ENCODE measurements around the gene NRF1. TPM values are rescaled to one million over a fixed set of nuclear protein-coding genes. Genes with fewer than 3 reads are reported as not detected.

The NRF1 gene
- total and polyA plus RNA-seq, 4 donors: 6.9 to 33.3 (median 14.8) TPM

DNA sequence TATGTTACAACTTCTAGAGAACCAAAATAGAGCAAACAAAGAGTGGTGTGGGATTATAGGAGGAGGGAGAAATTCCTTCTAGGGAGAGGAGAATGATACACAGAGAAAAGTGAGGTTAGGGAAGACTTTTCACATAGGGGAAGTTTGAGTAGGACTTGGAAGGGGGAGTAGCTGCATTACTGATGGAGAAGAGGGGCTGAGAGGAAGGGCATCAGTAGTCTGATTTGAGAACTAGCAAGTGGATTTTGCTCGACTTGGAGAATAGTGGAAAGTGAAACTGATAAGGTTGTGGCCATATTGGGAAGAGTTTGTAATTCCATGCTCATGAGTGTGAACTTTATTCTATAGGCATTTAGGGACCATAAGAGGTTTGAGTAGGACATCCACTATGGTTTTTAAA, 6.1 kb downstream of the NRF1 start:
- peaks cover 1 to 20% (median 13%) of the 10 kb centered on the region in 5 donors for H3K4me1 ChIP-seq (ENCODE audit: control insufficient read depth in 5 of 5, insufficient read depth in 5 of 5, low read length in 5 of 5)
- DNase-seq: no peak
- no peaks in the 10 kb centered on the region for H3K27me3 ChIP-seq (ENCODE audit: control insufficient read depth in 3 of 3, insufficient read depth in 3 of 3, low read length in 2 of 3)
- H3K36me3 ChIP-seq (ENCODE audit: control insufficient read depth in 4 of 4, insufficient read depth in 4 of 4, low read length in 4 of 4): no peaks in the 10 kb centered on the region
- H3K9ac ChIP-seq (ENCODE audit: insufficient read depth in 1 of 2, low read length in 2 of 2): no peak overlapping the region
- WGBS, 2 donors: 22 to 28% methylated on average over 1 of the region's 1 CpG
- no peak for ATAC-seq (ENCODE audit: insufficient read depth, low FRiP score)
- no peak overlapping the region for H3K4me3 ChIP-seq
- no peak for TF ChIP-seq CTCF (IDR thresholded peaks at IDR 0.05; ENCODE audit: control extremely low read depth, extremely low read depth)
- H3K27ac ChIP-seq (ENCODE audit: low read depth in 1 of 2, low read length in 1 of 2): no peak overlapping the region
- no peaks in the 10 kb centered on the region for H3K9me3 ChIP-seq (ENCODE audit: control insufficient read depth in 4 of 4, insufficient read depth in 3 of 4, low read length in 3 of 4)

DNA sequence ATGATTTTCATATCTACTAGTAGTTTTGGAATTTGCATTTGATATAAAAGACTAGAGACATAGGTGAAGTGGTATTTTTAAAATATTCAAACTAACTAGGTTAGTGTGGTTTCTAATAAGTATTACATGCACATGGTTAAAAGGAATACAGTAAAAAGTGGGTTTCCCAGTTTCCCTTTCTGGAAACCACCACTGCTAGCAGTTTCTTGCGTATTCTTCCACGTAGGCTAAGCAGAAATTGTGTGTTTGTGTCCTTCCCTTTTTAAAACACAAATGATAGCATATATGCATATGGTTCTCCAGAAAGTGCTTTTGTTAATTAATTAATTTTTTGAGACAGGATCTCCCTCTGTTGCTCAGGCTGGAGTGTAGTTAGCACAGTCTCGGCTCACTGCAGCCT, 15.4 kb downstream of the NRF1 start:
- no peak for TF ChIP-seq CTCF (IDR thresholded peaks at IDR 0.05; ENCODE audit: control extremely low read depth, extremely low read depth)
- no peak overlapping the region for H3K27ac ChIP-seq (ENCODE audit: low read depth in 1 of 2, low read length in 1 of 2)
- 51 to 86% methylated on average over 3 of the region's 3 CpGs for WGBS, 2 donors
- no peaks in the 10 kb centered on the region for H3K36me3 ChIP-seq (ENCODE audit: control insufficient read depth in 4 of 4, insufficient read depth in 4 of 4, low read length in 4 of 4)
- no peak for ATAC-seq (ENCODE audit: insufficient read depth, low FRiP score)
- H3K27me3 ChIP-seq (ENCODE audit: control insufficient read depth in 3 of 3, insufficient read depth in 3 of 3, low read length in 2 of 3): no peaks in the 10 kb centered on the region
- H3K9me3 ChIP-seq (ENCODE audit: control insufficient read depth in 4 of 4, insufficient read depth in 3 of 4, low read length in 3 of 4): no peaks in the 10 kb centered on the region
- no peak for DNase-seq
- peaks cover 0 to 3% (median 0%) of the 10 kb centered on the region in 5 donors for H3K4me1 ChIP-seq (ENCODE audit: control insufficient read depth in 5 of 5, insufficient read depth in 5 of 5, low read length in 5 of 5)
- no peak overlapping the region for H3K4me3 ChIP-seq
- H3K9ac ChIP-seq (ENCODE audit: insufficient read depth in 1 of 2, low read length in 2 of 2): no peak overlapping the region

DNA sequence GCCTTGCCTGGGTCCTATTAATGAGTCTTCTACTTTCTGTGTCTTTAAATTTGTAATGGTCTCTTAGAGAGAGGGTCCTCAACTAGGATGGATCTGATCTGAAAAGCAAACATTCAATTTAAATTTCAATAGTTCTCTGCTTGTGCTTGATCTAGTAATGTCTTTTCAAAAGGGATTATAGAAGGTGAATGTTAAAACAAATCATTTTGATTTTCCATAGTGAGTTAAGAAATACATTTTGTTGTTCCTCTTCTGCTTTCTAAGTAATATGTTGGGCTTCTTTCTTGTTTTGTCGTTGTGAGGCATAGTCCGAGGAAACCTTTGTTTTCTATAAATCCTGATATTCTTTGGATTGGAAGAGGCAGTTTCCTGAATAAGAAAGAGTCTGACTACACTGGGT, 18.8 kb downstream of the NRF1 start:
- WGBS, 2 donors: 38 to 52% methylated on average over 2 of the region's 2 CpGs
- no peak overlapping the region for H3K4me3 ChIP-seq
- H3K27me3 ChIP-seq (ENCODE audit: control insufficient read depth in 3 of 3, insufficient read depth in 3 of 3, low read length in 2 of 3): no peaks in the 10 kb centered on the region
- no peak for ATAC-seq (ENCODE audit: insufficient read depth, low FRiP score)
- peaks cover 0 to 2% (median 0%) of the 10 kb centered on the region in 4 donors for H3K36me3 ChIP-seq (ENCODE audit: control insufficient read depth in 4 of 4, insufficient read depth in 4 of 4, low read length in 4 of 4)
- no peak overlapping the region for H3K9ac ChIP-seq (ENCODE audit: insufficient read depth in 1 of 2, low read length in 2 of 2)
- no peak for TF ChIP-seq CTCF (IDR thresholded peaks at IDR 0.05; ENCODE audit: control extremely low read depth, extremely low read depth)
- H3K9me3 ChIP-seq (ENCODE audit: control insufficient read depth in 4 of 4, insufficient read depth in 3 of 4, low read length in 3 of 4): no peaks in the 10 kb centered on the region
- no peak overlapping the region for H3K27ac ChIP-seq (ENCODE audit: low read depth in 1 of 2, low read length in 1 of 2)
- no peak for DNase-seq
- peaks cover 0 to 9% (median 0%) of the 10 kb centered on the region in 5 donors for H3K4me1 ChIP-seq (ENCODE audit: control insufficient read depth in 5 of 5, insufficient read depth in 5 of 5, low read length in 5 of 5)

- no peak overlapping the region for H3K27ac ChIP-seq (ENCODE audit: low read depth in 1 of 2, low read length in 1 of 2)
- no peak overlapping the region for H3K9ac ChIP-seq (ENCODE audit: insufficient read depth in 1 of 2, low read length in 2 of 2)
- H3K4me3 ChIP-seq: no peak overlapping the region
- DNase-seq (no peak), ATAC-seq (ENCODE audit: insufficient read depth, low FRiP score) (no peak)
- TF ChIP-seq CTCF (IDR thresholded peaks at IDR 0.05; ENCODE audit: control extremely low read depth, extremely low read depth): no peak
- no peaks in the 10 kb centered on the region for H3K9me3 ChIP-seq (ENCODE audit: control insufficient read depth in 4 of 4, insufficient read depth in 3 of 4, low read length in 3 of 4)
- peaks cover 0 to 2% (median 0%) of the 10 kb centered on the region in 4 donors for H3K36me3 ChIP-seq (ENCODE audit: control insufficient read depth in 4 of 4, insufficient read depth in 4 of 4, low read length in 4 of 4)
- WGBS, 2 donors: 91 to 93% methylated on average over 2 of the region's 2 CpGs
- H3K4me1 ChIP-seq (ENCODE audit: control insufficient read depth in 5 of 5, insufficient read depth in 5 of 5, low read length in 5 of 5): peaks cover 0 to 9% (median 4%) of the 10 kb centered on the region in 5 donors
- no peaks in the 10 kb centered on the region for H3K27me3 ChIP-seq (ENCODE audit: control insufficient read depth in 3 of 3, insufficient read depth in 3 of 3, low read length in 2 of 3)
These were observed 23.0 kb downstream of the NRF1 start for GRCh38 chr7:129634361-129635034.

Measured in lung (tissue), 12 donors.